Keratinocyte (primary cell): ENCODE results near the gene PTPN13.

Experiments used
- EZH2 ChIP-seq: IDR thresholded peaks from one replicate; pipeline ENCODE4 v1.6.1; 2012; ENCODE audit warnings: inconsistent platforms, mild to moderate bottlenecking, low read length, moderate library complexity
- TF ChIP-seq, protein P1 (sequence below), 3 experiments: IDR thresholded peaks in 1 of 3; conservative IDR thresholded peaks in 1 of 3; optimal IDR thresholded peaks in 1 of 3; 2 replicates in 2 of 3; 3 replicates in 1 of 3; pipeline versions ENCODE3 to v1.5.1; 2011; ENCODE audit warnings: low read length in 3 of 3, mild to moderate bottlenecking in 3 of 3, moderate library complexity in 2 of 3, control low read depth in 1 of 3, inconsistent platforms in 1 of 3; ENCODE audit not compliant: insufficient read depth in 2 of 3; ENCODE audit errors: extremely low read depth in 1 of 3

GRCh38 chr4:86848136-86848535 lies 254.0 kb downstream of the PTPN13 start:
- TF ChIP-seq, protein P1, sequence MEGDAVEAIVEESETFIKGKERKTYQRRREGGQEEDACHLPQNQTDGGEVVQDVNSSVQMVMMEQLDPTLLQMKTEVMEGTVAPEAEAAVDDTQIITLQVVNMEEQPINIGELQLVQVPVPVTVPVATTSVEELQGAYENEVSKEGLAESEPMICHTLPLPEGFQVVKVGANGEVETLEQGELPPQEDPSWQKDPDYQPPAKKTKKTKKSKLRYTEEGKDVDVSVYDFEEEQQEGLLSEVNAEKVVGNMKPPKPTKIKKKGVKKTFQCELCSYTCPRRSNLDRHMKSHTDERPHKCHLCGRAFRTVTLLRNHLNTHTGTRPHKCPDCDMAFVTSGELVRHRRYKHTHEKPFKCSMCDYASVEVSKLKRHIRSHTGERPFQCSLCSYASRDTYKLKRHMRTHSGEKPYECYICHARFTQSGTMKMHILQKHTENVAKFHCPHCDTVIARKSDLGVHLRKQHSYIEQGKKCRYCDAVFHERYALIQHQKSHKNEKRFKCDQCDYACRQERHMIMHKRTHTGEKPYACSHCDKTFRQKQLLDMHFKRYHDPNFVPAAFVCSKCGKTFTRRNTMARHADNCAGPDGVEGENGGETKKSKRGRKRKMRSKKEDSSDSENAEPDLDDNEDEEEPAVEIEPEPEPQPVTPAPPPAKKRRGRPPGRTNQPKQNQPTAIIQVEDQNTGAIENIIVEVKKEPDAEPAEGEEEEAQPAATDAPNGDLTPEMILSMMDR (optimal IDR thresholded peaks at IDR 0.05 in 1 of 3, IDR thresholded peaks at IDR 0.05 in 1 of 3, conservative IDR thresholded peaks at IDR 0.05 in 1 of 3; ENCODE audit: extremely low read depth in 1 of 3, insufficient read depth in 2 of 3, low read length in 3 of 3) = no peak
- TF ChIP-seq EZH2 = no peak
